NCI-H2227 (cell line): ENCODE results near the gene CLDN4.

ENCODE experiments used
- DNase-seq: peaks from one replicate; lab custom pipeline; 2025; ENCODE audit not compliant: unreplicated experiment; lab: John Stamatoyannopoulos, UW

Gene CLDN4

DNA sequence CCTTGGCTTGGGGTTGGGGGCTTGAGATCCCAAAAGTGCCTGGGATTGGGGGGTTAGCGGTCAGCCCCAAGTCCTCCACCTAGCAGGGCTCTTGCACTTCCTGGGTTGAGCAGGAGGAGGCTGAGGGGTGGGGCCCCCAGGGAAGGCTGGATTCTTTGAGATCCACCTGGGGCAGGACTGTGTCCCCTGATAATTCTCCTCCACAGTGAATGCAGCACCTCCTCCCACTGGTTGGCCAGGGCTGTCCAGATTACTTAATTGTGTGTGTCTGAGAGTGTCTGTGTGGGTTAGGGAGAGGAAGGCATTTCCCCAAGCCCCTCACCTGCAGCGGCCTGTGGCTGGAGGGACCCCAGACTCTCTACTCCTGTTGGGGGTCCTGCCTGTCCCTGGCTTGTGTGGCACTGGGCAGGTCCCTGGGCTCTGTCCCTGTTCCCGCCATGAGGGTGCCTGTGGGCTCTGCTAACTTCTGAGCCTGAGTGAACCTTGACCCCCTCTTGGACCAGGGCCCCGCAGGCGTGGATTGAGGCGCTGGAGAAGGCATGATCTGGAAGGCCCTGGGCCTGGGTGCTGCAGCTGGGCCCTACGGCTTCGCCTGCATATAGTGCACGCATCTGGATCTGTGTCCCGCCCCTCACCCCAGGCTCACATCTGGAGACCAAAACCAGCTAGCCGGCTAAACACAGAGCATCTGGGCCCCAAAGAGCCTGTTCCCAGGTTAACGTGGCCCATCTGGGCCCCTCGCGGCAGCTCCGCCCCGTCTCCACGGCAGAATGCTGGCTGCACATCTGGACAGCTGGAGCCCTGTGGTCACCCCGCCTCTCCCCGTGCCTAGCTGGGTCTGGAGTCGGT lies 40.6 kb downstream of the CLDN4 start:
- no peak for DNase-seq

DNA sequence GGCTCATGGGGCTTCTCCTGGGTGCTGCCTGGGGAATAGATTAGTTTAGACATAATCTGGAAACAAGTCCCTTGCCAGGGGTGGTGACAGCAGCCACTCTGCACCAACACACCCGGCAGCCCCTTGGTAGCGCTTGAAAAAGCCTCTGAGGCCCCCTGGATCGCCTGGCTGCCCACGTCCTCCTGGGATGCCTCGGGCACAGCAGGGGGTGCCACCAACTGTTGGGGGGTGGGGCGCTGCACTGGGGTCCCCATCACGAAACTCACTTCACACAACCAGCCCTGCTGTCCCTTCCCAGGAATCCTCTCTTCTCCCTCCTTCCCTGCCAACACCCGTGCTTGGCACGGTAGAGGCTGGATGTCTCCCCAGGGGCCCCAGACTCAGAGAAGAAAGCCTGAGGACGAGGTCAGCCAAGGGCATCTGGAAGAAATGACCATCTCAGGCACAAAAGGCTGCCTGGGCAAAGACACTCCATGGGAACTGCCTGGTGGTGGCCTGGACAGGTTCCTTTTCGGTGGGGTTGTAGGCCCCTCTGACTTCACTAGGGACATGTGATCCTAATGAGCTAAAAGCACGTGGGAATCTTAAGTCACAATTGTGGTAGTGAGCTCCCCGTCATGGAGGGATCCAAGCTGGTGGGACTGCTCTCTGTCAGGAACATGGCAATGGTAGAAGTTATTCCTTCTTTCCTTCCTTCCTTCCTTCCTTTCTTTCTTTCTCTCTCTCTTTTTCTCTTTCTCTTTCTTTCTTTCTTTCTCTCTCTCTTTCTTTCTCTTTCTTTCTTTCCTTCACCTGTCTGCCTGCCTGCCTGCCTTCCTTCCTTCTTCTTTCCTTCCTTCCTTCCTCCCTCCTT lies 41.5 kb downstream of the CLDN4 start:
- no peak for DNase-seq

DNA sequence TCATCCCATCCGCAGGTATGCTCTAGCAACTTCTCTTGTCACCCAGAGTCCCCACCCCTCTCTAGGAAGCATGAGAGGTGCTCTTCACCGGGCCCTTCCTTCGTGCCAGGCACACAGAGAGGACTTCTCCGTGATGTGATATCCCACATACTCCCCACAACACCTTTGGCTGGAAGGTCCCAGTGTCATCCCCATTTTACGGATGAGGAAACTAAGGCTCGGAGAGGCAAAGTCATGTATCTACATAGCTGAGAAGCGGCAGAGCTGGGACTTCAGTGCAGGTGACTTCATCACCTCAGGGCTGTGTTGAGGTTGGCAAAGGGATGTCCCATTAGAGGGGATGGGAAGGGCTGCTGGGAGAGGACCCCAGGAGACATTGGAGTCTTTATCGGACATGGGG lies 45.6 kb downstream of the CLDN4 start:
- no peak for DNase-seq

DNA sequence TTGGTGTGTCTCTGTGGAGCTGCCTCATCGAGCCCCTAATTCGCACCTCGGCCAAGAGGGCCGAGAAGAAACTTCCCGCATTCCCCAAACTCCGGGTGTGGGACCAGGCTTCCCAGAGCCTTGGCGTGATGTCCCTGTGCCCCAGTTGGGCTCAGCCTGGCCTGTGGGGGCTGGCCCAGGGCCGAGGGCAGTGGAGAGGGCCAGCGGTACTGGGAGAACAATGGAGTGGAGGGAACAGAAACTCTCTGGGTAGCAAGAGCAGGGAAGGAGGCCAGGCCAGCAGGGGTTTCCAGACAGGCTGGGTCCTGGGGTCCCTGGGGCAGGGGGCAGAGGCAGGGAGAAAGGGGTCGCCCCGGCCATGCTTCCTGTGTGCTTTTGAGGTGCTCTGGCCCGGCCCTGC lies 46.2 kb downstream of the CLDN4 start:
- DNase-seq = no peak

DNA sequence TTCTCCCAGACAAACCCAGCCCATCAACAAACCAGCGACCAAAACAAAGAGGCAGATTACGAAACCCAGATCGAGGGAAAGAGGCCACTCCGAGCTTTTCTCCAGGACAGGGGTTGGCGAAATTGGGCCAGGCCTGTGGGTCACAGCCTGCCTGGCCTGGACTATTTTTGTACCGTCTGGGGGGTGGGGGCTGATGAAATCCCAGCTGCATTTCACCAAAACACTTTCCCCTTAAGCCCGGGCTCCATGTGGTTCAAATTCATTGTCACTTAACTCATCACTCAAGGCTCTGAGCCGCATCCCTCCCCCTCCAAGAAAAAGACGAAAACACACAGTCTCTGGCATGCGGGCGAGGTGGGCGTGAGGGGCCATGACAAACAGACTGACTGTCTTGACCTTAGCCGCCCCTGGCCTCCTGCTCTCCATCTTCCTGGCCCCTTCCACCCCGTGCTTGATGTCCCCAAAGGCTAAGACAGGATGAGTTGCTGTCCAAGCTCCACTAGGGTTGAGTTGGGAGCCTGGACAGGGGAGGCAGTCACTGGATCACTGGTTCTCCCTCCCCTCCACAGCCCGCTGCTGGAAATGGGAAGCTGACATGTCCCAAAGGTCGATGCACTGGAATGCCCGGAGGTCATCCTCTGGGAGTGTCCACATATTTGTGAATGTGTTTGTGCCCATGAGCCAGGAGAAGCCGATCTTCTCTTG lies 49.3 kb downstream of the CLDN4 start:
- DNase-seq = no peak

DNA sequence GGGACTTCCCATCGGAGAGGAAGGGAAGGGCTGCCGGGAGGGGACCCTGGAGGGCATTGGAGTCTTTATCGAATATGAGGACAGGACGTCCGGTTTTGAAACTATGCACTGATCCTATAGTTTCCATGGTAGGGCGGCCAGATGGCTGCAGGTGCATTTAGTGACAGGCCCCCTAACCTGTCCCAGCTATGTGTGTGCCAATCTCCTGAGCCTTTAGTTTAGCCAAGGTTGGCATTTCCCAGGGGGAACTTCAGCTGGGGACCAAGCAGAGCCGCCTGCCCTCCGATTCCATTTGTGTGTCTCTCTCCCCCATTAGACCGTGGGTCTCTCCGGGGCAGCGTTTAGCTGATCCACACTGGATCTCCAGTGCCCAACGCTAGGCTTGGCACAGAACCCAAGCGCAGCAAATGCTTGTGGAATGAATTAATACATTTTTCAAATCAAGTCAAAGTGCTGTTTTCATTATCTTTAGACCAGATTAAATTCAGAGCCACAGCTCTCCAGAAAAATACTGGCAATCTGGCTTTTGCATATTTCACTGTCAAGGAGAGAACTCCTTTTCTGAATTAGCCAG lies 50.0 kb downstream of the CLDN4 start:
- no peak for DNase-seq

DNA sequence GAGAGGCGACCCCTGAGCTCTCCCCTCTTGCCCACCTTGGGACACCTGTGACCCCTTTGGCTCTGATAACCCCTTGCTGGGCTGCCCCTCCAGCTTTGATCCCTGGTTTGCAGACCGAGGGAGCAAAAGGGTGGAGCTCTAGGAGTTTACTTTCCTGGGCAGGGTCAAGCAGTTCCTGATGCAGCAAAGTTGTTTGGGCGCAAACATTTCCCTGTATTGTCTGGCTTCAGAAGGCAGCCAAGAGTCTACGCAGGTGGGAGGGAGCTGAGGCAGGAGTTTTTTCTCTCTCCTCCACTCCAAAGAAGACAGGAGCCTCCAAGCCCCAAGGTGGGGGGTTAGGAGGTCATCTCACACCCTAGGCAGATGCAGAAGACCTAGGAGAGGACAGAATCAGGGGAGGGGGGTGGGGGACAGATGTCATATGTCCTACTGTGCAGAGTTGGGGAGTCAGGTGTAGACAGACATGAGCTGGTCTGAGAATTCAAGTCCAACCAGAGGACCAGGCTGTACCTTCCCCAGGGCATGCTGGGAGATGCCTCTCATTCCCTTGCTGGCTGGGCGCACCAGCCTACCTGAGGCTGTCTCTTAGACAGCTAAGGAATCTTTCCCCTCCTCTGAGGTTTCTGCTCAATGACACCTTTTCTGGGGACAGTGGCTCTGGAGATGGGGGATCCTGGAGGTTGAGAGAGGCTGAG lies 50.7 kb downstream of the CLDN4 start:
- DNase-seq = no peak

DNA sequence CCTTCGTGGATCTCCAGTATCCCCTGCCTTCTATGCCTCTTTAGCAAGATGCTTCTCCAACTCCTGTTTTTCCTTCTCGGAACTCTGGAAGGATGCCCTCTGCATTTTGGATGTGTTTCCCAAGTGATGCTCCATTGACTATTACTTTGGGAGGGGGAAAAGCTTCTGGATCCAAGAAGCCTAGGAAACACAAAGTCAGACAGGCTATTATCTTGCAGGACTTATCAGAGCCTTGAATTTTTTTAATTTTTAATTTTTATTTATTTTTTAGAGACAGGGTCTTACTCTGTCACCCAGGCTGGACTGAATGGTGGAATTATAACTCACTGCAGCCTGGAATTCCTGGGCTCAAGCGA lies 51.2 kb downstream of the CLDN4 start:
- DNase-seq = no peak
